PC-9 (cell line): ENCODE measurements around the gene KIF3C. TPM values are rescaled to one million over a fixed set of nuclear protein-coding genes. Genes with fewer than 3 reads are reported as not detected.

Experiments used
- BruUV-seq: library from RNA; stranded (reverse); fragments of 400-500 nt; replicated peaks from 2 replicates; lab custom pipeline; 2021; lab: Mats Ljungman, UMichigan
- CTCF ChIA-PET: fragments of 300-600 bp; sonication (Branson Sonifier 250); formaldehyde crosslinking; loops from one replicate; lab custom pipeline; 2022; ENCODE audit warnings: antibody characterized with exemption; lab: Charles Lee
- POLR2A ChIA-PET: fragments of 300-600 bp; sonication (Branson Sonifier 250); formaldehyde crosslinking; loops from one replicate; lab custom pipeline; 2022; ENCODE audit warnings: antibody characterized with exemption; ENCODE audit not compliant: unreplicated experiment; lab: Charles Lee
- DNase-seq, 2 experiments: peaks; one replicate each; pipeline versions ENCODE4 v3.0.0 to v3.0.0-alpha.2; 2015 to 2022; ENCODE audit warnings: mixed read lengths in 1 of 2
- H2AFZ ChIP-seq: fragments of 200-600 bp; sonication (generic); 2 replicates; pipeline ENCODE4 v1.8.1; 2017; ENCODE audit warnings: antibody characterized with exemption
- H3F3A ChIP-seq: fragments of 200-600 bp; sonication (generic); 2 replicates; pipeline ENCODE4 v1.8.1; 2017; ENCODE audit warnings: antibody characterized with exemption, mild to moderate bottlenecking, low read depth; ENCODE audit not compliant: insufficient read depth
- H3K27ac ChIP-seq: fragments of 200-600 bp; sonication (generic); 2 replicates; pipeline ENCODE4 v1.6.1; 2016; ENCODE audit warnings: mixed run types
- H3K27me3 ChIP-seq: fragments of 200-600 bp; sonication (generic); 2 replicates; pipeline ENCODE4 v1.6.1; 2016; ENCODE audit warnings: low read depth, mixed run types; ENCODE audit not compliant: insufficient read depth
- H3K36me3 ChIP-seq: fragments of 200-600 bp; sonication (generic); 2 replicates; pipeline ENCODE4 v1.6.1; 2016; ENCODE audit warnings: low read depth, mixed run types
- H3K4me1 ChIP-seq: fragments of 200-600 bp; sonication (generic); replicated peaks from 2 replicates; pipeline ENCODE4 v1.6.1; 2016; ENCODE audit warnings: mixed run types; ENCODE audit not compliant: insufficient read depth
- H3K4me2 ChIP-seq: fragments of 200-600 bp; sonication (generic); 2 replicates; pipeline ENCODE4 v1.6.1; 2017; ENCODE audit warnings: mixed run types
- H3K4me3 ChIP-seq: fragments of 200-600 bp; sonication (generic); 2 replicates; pipeline ENCODE4 v1.6.1; 2016; ENCODE audit warnings: mixed run types
- H3K79me2 ChIP-seq: fragments of 200-600 bp; sonication (generic); 2 replicates; pipeline ENCODE4 v1.6.1; 2017; ENCODE audit warnings: low read depth, mixed run types
- H3K9me2 ChIP-seq: fragments of 200-600 bp; sonication (generic); 2 replicates; pipeline ENCODE4 v1.8.1; 2017; ENCODE audit warnings: mild to moderate bottlenecking; ENCODE audit not compliant: insufficient read depth
- H3K9me3 ChIP-seq: fragments of 200-600 bp; sonication (generic); 2 replicates; pipeline ENCODE4 v1.8.1; 2016; ENCODE audit warnings: low read depth; ENCODE audit not compliant: insufficient read depth
- H4K20me1 ChIP-seq: fragments of 200-600 bp; sonication (generic); 2 replicates; pipeline ENCODE4 v1.8.1; 2017; ENCODE audit not compliant: insufficient read depth
- CTCF ChIP-seq: fragments of 200-600 bp; sonication (generic); conservative IDR thresholded peaks from 2 replicates; pipeline ENCODE4 v1.6.1; 2017; ENCODE audit warnings: mixed run types, antibody characterized with exemption, mild to moderate bottlenecking, moderate library complexity
- EZH2 ChIP-seq: fragments of 200-600 bp; sonication (generic); IDR thresholded peaks from 2 replicates; pipeline ENCODE4 v1.8.0; 2017; ENCODE audit warnings: antibody characterized with exemption, low read depth
- intact Hi-C: fragments of 100-400 bp; cut with micrococcal nuclease; formaldehyde crosslinking; loops from one replicate; pipeline ENCODE4 v1.10.0; 2022; ENCODE audit not compliant: unreplicated experiment
- total RNA-seq: library from RNA; stranded (reverse); gene quantifications from 2 replicates; pipeline ENCODE4 v1.2.3, GENCODE V29; 2021

Gene KIF3C
- total RNA-seq, 1 experiment from 2014 or later, result 50.5 TPM

- POLR2A ChIA-PET, result no interaction called here
- Histone ChIP-seq H3K27ac (no peak overlapping the region), H3K4me3 (no peak overlapping the region), H3K4me1 (no peaks in the 10 kb centered on the region; the same call in 1 of the 2 replicates), H3K4me2 (no peak overlapping the region), H4K20me1 (no peaks in the 10 kb centered on the region), H3F3A (no peaks in the 10 kb centered on the region), H2AFZ (no peak overlapping the region), H3K79me2 (no peaks in the 10 kb centered on the region), H3K27me3 (no peaks in the 10 kb centered on the region), H3K36me3 (no peaks in the 10 kb centered on the region), H3K9me3 (no peaks in the 10 kb centered on the region), H3K9me2 (no peaks in the 10 kb centered on the region)
- intact Hi-C loops, result no loop called here
- CTCF ChIA-PET, result interaction anchor here (0.6 kb wide), 1 partner anchor 389 kb away, joined by 3 read pairs; no protein-coding TSS in a partner anchor
- TF ChIP-seq EZH2 (no peak), CTCF (no peak)
- no TSS peak for BruUV-seq
- DNase-seq, result no peak
Observed at GRCh38 chr2:26024260-26024659, 42.0 kb upstream of the KIF3C start.

- Histone ChIP-seq H3K36me3 (no peaks in the 10 kb centered on the region), H2AFZ (no peak overlapping the region), H3K4me2 (no peak overlapping the region), H3F3A (peaks cover 20% of the 10 kb centered on the region), H3K4me1 (peaks cover 23% of the 10 kb centered on the region), H3K79me2 (no peaks in the 10 kb centered on the region), H3K9me2 (no peaks in the 10 kb centered on the region), H3K27ac (no peak overlapping the region), H3K9me3 (no peaks in the 10 kb centered on the region), H3K27me3 (no peaks in the 10 kb centered on the region), H3K4me3 (no peak overlapping the region), H4K20me1 (no peaks in the 10 kb centered on the region)
- ChIA-PET CTCF (no interaction called here), POLR2A (no interaction called here)
- TF ChIP-seq EZH2 (no peak), CTCF (no peak)
- intact Hi-C loops, result no loop called here
- no peak for DNase-seq
- no TSS peak for BruUV-seq
Observed at GRCh38 chr2:26020231-26020640, 37.9 kb upstream of the KIF3C start.

GRCh38 chr2:26018184-26019055 is 36.1 kb upstream of the KIF3C start:
- BruUV-seq, result no TSS peak
- no peaks in the 10 kb centered on the region for H4K20me1 ChIP-seq
- no peaks in the 10 kb centered on the region for H3K79me2 ChIP-seq
- H3F3A ChIP-seq, result peaks cover 26% of the 10 kb centered on the region
- peaks cover 38% of the 10 kb centered on the region for H3K4me1 ChIP-seq
- no peaks in the 10 kb centered on the region for H3K36me3 ChIP-seq
- intact Hi-C loops, result no loop called here
- TF ChIP-seq EZH2, result no peak
- no peak for TF ChIP-seq CTCF
- H3K4me3 ChIP-seq, result no peak overlapping the region
- no peaks in the 10 kb centered on the region for H3K27me3 ChIP-seq
- peak; percentile 83 to 88 for DNase-seq
- peak overlapping the region; percentile 61 for H3K27ac ChIP-seq
- CTCF ChIA-PET, result interaction anchor here (0.6 kb wide), 1 partner anchor 14 kb away, joined by 3 read pairs; no protein-coding TSS in a partner anchor
- POLR2A ChIA-PET, result interaction anchor here (0.5 kb wide), 1 partner anchor 282 kb away, joined by 6 read pairs; no protein-coding TSS in a partner anchor
- H3K4me2 ChIP-seq, result peak overlapping the region; percentile 54
- H3K9me3 ChIP-seq, result no peaks in the 10 kb centered on the region; the same call in none of the 2 replicates
- no peak overlapping the region for H2AFZ ChIP-seq
- no peaks in the 10 kb centered on the region for H3K9me2 ChIP-seq
